HTR-8/SVneo (cell line): ENCODE data around the gene RNU6-8.
A peak's percentile ranks its signal among the peaks of the same experiment; 100 is the strongest.

Experiments
- DNase-seq: peaks from one replicate; pipeline ENCODE4 v3.0.0; 2011; ENCODE audit warnings: low spot score, mixed read lengths; ENCODE audit not compliant: insufficient read length
- FAIRE-seq: peaks from 2 replicates; lab custom pipeline; 2011; peaks lifted over from hg19 to GRCh38; lab: Jason Lieb, UNC

The RNU6-8 gene

GRCh38 chr14:32167907-32168306, 35.2 kb downstream of the RNU6-8 start:
- FAIRE-seq = no peak

GRCh38 chr14:32166924-32167323, 36.1 kb downstream of the RNU6-8 start:
- FAIRE-seq (peak; percentile 88), DNase-seq (no peak)

More at GRCh38 chr14:32167907-32168306, 35.2 kb downstream of the RNU6-8 start:
- no peak for DNase-seq

GRCh38 chr14:32166029-32166428, 37.0 kb downstream of the RNU6-8 start:
- FAIRE-seq = no peak
- DNase-seq = no peak
